ENCODE measurements around the gene PCSK2.

PCSK2 gene

GRCh38 chr20:17524560-17524959, 297.7 kb downstream of the PCSK2 start:
- in situ Hi-C loops (cut with HindIII; ENCODE audit: low sequenced_read_pairs): no loop called here

- in situ Hi-C loops (cut with HindIII; ENCODE audit: low sequenced_read_pairs): no loop called here
Measured at GRCh38 chr20:17525132-17525531, 298.3 kb downstream of the PCSK2 start.

GRCh38 chr20:17525650-17526049, 298.8 kb downstream of the PCSK2 start:
- in situ Hi-C loops (cut with HindIII; ENCODE audit: low sequenced_read_pairs): no loop called here

DNA sequence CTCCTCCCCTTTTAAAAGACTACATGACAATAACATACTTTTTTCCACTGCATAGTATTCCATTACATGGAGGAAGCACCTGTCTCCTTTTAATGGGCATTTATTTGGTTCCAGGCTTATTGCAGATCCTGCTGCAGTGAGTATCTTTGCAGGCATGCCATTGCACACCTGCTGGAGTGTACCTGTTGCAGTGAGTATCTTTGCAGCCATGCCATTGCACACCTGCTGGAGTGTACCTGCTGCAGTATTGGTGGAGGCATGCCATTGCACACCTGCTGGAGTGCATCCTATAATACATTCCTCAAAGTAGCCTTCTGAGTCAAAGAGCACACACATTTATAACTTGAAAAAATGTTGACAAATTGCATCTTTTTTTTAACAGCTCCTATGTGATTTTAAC, 302.7 kb downstream of the PCSK2 start:
- in situ Hi-C loops (cut with HindIII; ENCODE audit: low sequenced_read_pairs): no loop called here

DNA sequence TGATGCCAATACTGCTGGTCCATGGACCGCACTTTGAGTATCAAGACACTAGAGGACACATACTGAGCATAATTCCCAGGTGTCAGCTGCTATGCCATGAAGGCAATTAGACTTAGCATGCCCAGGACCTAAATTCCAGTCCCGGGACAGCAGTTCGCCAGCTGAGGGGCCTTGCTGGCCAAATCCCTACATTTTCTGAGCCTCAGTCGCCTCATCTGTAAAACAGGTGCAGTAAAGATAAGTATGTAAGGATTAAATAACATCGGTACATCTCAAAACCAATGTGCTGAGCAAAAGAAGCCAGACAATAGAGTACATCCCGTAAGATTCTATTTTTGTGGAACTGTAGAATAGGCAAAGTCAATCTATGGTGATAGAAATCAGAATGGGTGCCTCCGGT, 303.3 kb downstream of the PCSK2 start:
- in situ Hi-C loops (cut with HindIII; ENCODE audit: low sequenced_read_pairs): no loop called here

DNA sequence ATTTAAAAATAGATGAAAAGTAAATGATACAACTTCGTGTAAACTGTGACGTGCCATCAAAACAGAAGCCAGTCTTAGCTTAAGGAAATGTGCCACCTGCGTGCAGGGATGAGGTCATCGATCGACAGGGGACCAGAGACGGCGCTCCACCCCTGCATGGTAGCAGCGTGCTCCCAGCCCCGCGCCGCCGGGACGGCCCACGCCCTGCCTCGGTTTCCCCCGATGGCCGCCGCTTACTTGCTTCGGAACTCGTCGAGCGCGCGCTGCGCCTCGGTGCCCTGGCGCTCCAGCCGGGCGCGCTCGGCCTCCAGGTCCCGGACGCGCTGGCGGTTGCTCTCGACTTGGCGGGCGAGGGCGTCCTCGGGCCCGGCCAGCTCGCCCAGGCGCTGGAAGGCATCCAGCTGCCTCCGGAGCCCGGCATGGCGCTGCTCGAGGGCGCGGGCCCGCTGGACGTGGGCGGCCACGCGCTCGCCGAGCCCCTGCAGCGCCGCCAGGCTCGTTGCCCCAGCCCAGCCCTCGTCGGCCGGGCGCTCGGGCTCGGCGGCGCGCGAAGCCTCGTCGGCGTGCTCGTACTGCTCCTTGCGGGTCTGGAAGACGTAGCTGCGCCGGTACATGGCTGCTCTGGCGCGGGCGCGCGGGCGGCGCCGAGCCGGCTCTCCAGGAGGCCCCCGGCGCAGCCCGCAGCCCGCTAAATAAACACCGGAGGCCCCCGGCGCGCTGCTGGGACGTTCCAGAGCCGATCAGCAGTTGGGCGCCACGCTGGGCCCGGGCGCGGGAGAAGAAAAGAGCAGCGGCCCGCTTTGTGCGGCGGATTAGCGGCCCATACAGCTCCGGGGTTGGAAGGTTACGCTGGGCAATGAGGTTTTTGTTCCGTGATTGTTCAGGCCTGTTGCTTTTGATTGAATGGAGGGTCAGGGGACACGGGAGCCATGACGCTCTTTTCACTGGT, 304.1 kb downstream of the PCSK2 start, which contains the start of gene BFSP1:
BFSP1 (minus strand) TSS at position 664 of the 949 bp plus-strand sequence; CDS start at position 614, 50 bp downstream.
- in situ Hi-C loops (cut with HindIII; ENCODE audit: low sequenced_read_pairs): no loop called here

GRCh38 chr20:17531665-17532025, 304.8 kb downstream of the PCSK2 start:
- in situ Hi-C loops (cut with HindIII; ENCODE audit: low sequenced_read_pairs): no loop called here

DNA sequence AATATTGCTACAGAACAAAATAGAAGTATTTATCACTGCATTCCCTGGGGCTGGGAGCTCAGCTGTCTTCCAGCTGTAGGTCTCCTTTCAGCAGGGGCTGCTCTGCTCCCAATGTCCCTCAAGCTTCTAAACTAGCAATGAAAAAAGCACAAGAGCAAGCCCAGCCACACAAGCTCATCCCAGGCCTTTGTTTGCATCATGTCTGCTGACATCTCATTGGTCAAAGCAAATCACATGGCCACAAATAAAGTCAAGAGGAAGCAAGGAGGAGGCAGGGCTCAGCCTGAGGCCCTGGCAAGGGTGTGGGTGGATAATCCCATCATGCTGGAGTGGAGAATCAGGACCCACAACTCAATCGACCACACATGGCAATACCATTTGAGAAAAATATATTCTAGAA, 306.6 kb downstream of the PCSK2 start:
- in situ Hi-C loops (cut with HindIII; ENCODE audit: low sequenced_read_pairs): no loop called here

DNA sequence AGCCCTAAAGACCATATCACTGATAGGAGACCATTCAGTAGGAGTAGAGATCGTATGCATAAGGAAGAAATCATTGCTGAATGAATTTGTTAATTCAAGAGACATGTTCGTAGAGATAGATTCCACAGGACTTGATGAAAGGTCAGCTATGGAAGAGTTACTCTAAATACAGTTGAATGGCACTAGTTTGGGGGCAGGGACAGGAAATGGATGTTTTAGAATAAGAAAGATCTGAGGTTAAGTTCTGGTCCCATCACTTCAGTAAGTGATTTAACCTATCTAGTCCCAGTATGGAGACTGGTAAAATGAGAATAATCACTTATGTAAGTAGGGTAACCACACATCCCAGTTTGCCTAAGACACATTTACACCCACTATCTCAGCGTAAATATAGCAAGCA, 307.2 kb downstream of the PCSK2 start:
- in situ Hi-C loops (cut with HindIII; ENCODE audit: low sequenced_read_pairs): no loop called here
